Renal pelvis (tissue), 4 donors: ENCODE data around the gene BMP6. TPM values are rescaled to one million over a fixed set of nuclear protein-coding genes. Genes with fewer than 3 reads are reported as not detected.

Source experiments
- DNase-seq: peaks from one replicate; pipeline ENCODE4 v3.0.0-alpha.2; 2013
- polyA plus RNA-seq, 3 donors: library from polyadenylated mRNA; unstranded; fragments of 120-200 nt; gene quantifications; one replicate each; pipeline ENCODE4 v1.2.1, GENCODE V29; 2013; ENCODE audit not compliant: insufficient read length in 3 of 3

BMP6 gene
- polyA plus RNA-seq, 3 donors, result 7.0 to 7.7 (median 7.4) TPM

- DNase-seq, result no peak
These were observed 97.7 kb downstream of the BMP6 start for GRCh38 chr6:7823552-7823951.

GRCh38 chr6:7825986-7826385, 100.1 kb downstream of the BMP6 start:
- DNase-seq, result no peak

- no peak for DNase-seq
These were observed 101.2 kb downstream of the BMP6 start for GRCh38 chr6:7827142-7827541.

- no peak for DNase-seq
These were observed 102.2 kb downstream of the BMP6 start for GRCh38 chr6:7828124-7828523.

- no peak for DNase-seq
These were observed 107.2 kb downstream of the BMP6 start for GRCh38 chr6:7832904-7833750.

- DNase-seq, result no peak
These were observed 107.8 kb downstream of the BMP6 start for GRCh38 chr6:7833751-7834070.

GRCh38 chr6:7836371-7837026, 110.6 kb downstream of the BMP6 start:
- no peak for DNase-seq

GRCh38 chr6:7841781-7842468, 116.0 kb downstream of the BMP6 start:
- DNase-seq, result no peak

GRCh38 chr6:7846966-7847818, 121.3 kb downstream of the BMP6 start:
- no peak for DNase-seq

GRCh38 chr6:7848229-7848628, 122.3 kb downstream of the BMP6 start:
- DNase-seq, result no peak

- no peak for DNase-seq
These were observed 125.9 kb downstream of the BMP6 start for GRCh38 chr6:7851780-7852179.

- DNase-seq, result no peak
These were observed 133.7 kb downstream of the BMP6 start for GRCh38 chr6:7859591-7859990.

- DNase-seq, result no peak
These were observed 139.9 kb downstream of the BMP6 start for GRCh38 chr6:7865781-7866180.

GRCh38 chr6:7866526-7866925, 140.6 kb downstream of the BMP6 start:
- peak; percentile 69 for DNase-seq

- no peak for DNase-seq
These were observed 143.0 kb downstream of the BMP6 start for GRCh38 chr6:7868926-7869325.

GRCh38 chr6:7878401-7878964, 152.6 kb downstream of the BMP6 start:
- DNase-seq, result no peak

- DNase-seq, result no peak
These were observed 153.1 kb downstream of the BMP6 start for GRCh38 chr6:7879043-7879442.

GRCh38 chr6:7879579-7879978, 153.7 kb downstream of the BMP6 start:
- no peak for DNase-seq

- DNase-seq, result no peak
These were observed 154.2 kb downstream of the BMP6 start for GRCh38 chr6:7879980-7880717.

- no peak for DNase-seq
These were observed 154.8 kb downstream of the BMP6 start for GRCh38 chr6:7880718-7881107.
